Omental fat pad (tissue), 4 donors: ENCODE data around the gene ADGRL3. TPM values are rescaled to one million over a fixed set of nuclear protein-coding genes. Genes with fewer than 3 reads are reported as not detected.

ENCODE experiments used
- ATAC-seq: fragments of 150-250 bp; one replicate; pipeline ENCODE4 v1.9.1; 2016; ENCODE audit warnings: mild to moderate bottlenecking, moderate library complexity; ENCODE audit not compliant: low FRiP score
- DNase-seq: peaks from one replicate; pipeline ENCODE4 v3.0.0-alpha.2; 2019; ENCODE audit warnings: low spot score
- total RNA-seq, 4 donors: library from RNA; depleted of rRNA; stranded (reverse); fragments of >200 nt; gene quantifications; one replicate each; pipeline ENCODE4 v1.1.0, GENCODE V29; 2016
- TF ChIP-seq, protein P1 (sequence below), 3 donors: fragments of 450-650 bp; IDR thresholded peaks; one replicate each; pipeline ENCODE4 v1.5.1; 2016 to 2017; ENCODE audit warnings: antibody characterized with exemption in 3 of 3, mild to moderate bottlenecking in 3 of 3, moderate library complexity in 2 of 3

The ADGRL3 gene
- total RNA-seq, 4 donors from 2014 or later: 2.5 to 16.4 (median 4.6) TPM

DNA sequence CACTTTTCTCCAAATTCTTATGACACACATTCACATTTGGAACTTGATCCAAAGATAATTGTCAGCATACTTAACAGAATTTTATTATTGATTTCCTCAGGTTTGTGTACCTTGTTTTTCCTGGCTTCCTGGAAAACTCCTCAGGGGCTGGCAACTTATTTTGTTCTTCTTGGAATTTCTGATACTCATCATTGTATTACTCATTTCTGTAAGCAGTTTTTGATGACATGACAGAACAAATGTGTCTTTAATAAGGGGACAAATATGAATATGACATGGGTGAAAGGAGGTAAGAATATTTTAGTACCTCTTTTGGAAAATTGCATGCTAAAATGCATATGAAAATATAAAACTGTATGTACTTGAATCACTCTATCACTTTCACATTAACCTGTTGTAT, 237.8 kb downstream of the ADGRL3 start:
- ATAC-seq: no peak
- TF ChIP-seq, protein P1, sequence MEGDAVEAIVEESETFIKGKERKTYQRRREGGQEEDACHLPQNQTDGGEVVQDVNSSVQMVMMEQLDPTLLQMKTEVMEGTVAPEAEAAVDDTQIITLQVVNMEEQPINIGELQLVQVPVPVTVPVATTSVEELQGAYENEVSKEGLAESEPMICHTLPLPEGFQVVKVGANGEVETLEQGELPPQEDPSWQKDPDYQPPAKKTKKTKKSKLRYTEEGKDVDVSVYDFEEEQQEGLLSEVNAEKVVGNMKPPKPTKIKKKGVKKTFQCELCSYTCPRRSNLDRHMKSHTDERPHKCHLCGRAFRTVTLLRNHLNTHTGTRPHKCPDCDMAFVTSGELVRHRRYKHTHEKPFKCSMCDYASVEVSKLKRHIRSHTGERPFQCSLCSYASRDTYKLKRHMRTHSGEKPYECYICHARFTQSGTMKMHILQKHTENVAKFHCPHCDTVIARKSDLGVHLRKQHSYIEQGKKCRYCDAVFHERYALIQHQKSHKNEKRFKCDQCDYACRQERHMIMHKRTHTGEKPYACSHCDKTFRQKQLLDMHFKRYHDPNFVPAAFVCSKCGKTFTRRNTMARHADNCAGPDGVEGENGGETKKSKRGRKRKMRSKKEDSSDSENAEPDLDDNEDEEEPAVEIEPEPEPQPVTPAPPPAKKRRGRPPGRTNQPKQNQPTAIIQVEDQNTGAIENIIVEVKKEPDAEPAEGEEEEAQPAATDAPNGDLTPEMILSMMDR (IDR thresholded peaks at IDR 0.05): no peak
- no peak for DNase-seq

DNA sequence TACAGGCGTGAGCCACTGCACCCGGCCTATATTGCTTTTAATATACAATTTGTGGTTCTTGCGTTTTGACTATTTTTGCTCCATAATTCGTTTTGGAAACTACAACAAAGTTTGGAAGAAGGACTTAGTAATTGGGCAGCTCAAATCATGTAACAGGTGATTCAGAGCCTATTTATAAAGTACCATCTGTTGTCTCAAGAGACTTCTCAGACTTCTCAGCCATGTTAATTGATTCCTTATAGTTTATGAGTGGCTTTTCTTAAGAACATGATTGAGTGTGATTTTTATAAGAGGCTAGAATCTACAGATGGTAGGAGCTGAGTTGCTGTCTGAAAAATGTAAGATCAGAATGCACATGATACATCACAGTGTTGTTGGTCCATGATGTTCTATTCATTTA, 240.2 kb downstream of the ADGRL3 start:
- ATAC-seq (no peak), DNase-seq (no peak)
- TF ChIP-seq, protein P1 (IDR thresholded peaks at IDR 0.05): no peak

DNA sequence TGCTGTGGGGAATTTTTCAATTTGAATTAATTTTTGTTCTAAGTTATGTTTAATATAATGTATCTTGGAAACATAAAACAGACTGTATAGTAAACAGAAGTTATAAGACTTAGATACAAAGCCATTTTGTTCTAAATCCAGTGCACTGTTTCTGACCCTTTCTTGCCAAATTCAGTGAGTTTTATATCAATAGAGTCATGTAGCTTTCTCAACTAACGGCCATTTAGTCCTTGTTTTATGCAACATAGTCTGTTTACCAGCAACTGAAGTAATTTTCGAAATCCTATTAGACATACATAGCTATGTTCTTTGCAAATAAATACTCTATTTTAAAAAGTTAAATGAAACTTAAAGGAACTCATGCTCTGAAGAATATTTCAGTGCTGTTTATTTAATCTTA, 242.8 kb downstream of the ADGRL3 start:
- TF ChIP-seq, protein P1 (IDR thresholded peaks at IDR 0.05): no peak
- ATAC-seq (no peak), DNase-seq (no peak)

DNA sequence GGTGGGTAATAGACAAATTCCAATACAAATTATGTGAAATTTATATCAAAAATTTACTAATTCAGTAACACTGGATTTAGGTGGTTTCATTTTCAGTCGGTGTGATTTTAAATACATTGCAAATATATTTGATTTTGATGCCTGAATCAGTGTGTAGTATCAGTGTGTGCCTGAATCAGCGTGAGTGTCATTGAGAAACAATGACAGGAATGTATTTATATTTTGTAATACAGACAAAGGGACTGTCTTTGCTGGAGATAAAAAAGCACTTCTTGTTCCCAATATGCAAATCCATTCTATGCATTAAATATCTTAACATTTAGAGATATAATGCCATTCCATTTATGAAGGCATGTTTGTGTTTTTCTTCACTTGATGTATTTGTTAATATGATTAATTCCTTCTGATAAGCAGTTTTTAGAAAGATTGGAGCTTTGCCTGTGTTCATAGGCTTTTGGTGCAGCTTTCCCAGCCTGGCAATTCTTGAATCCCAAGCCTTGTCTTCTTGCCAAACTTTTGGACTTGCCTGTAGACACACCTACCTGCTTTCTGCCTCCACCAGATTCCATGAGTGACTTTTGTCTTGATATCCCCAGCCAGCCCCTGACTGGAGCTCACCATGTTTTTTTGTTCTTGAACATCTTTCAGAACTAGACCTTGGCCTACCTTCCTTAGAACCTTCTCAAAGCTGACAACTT, 243.8 kb downstream of the ADGRL3 start:
- ATAC-seq (no peak), DNase-seq (no peak)
- TF ChIP-seq, protein P1 (IDR thresholded peaks at IDR 0.05): no peak

DNA sequence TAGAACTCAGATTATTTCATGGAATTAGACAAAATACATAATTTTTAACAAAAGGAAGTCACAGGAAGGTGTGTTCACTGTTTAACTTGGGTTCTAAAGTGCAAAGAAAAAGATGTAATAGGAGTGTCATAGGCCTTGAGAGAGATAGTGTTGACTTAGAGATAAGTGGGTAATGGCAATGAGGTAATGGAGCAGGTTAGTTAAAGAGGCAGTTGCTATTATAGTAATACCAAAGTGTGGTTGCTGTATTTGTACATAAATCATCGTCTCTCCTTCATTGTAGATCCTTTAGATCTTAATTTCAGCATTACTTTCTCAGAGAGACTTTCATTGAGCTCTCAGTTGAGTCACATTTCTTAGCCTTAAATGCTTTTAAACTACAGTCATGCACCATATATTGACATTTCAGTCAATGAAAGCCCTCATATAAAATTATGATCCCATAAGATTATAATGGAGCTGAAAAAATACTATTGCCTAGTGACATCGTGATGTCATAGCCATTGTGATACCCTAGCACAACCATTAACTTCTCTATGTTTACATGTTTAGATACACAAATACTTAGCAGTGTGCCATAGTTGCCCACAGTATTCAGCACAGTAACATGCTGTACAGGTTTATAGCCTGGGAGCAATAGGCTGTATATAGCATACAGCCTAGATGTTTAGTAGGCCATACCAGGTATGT, 245.4 kb downstream of the ADGRL3 start:
- DNase-seq: no peak
- ATAC-seq: no peak
- TF ChIP-seq, protein P1 (IDR thresholded peaks at IDR 0.05): no peak

DNA sequence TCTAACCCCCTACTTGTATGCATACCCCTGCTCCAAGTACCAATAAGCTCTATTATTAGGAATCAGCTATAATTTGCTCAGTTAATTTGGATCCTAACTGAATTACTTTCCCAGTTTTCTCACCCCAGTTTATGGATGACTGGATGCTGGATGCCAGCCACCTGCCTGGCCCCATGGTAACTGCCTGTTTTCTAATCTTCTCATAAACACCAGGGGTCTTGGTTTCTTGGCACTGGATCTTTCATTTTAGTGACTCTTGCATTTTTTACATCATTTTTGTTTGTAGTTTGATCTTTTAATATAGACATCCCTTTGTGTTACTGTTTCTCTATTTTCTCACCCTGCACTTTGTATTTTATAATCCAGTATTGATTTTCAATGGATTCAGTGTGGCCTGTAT, 246.8 kb downstream of the ADGRL3 start:
- TF ChIP-seq, protein P1 (IDR thresholded peaks at IDR 0.05): no peak
- ATAC-seq: no peak

DNA sequence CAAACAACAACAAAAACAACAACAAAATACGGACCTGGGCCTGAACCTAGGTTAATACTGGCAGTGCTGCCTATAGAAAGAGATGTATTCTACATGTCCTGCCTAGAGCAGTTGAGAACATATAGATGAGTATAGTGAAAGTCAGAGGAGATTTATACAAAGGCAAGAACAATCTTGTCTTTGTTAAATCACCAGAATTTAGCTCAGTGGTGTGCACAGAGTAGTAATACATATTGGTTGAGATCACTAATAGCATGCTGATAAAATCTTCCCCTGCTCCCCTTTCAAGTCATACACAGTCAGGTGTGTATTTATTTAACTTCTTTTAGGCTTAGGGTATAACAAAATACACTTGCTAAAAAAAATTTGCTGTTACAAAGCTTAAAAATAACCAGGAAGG, 247.8 kb downstream of the ADGRL3 start:
- no peak for DNase-seq
- TF ChIP-seq, protein P1 (IDR thresholded peaks at IDR 0.05): no peak

More for the DNA sequence above, 246.8 kb downstream of the ADGRL3 start:
- DNase-seq: no peak

More for the DNA sequence above, 247.8 kb downstream of the ADGRL3 start:
- no peak for ATAC-seq
